ENCODE measurements around the gene TRUB1.

Gene TRUB1

GRCh38 chr10:114902151-114902550 is 35.8 kb upstream of the TRUB1 start:
- no peak overlapping the region for H3K4me3 ChIP-seq (ENCODE audit: control insufficient read depth, low read depth, low read length)
- no peak for TF ChIP-seq CTCF (conservative IDR thresholded peaks at IDR 0.05; ENCODE audit: control insufficient read depth, insufficient read depth, low read depth, low read length)
- DNase-seq (ENCODE audit: low read depth) = no peak

GRCh38 chr10:114905450-114905849 is 32.5 kb upstream of the TRUB1 start:
- no peak overlapping the region for H3K4me3 ChIP-seq (ENCODE audit: control insufficient read depth, low read depth, low read length)
- TF ChIP-seq CTCF (conservative IDR thresholded peaks at IDR 0.05; ENCODE audit: control insufficient read depth, insufficient read depth, low read depth, low read length) = no peak
- DNase-seq (ENCODE audit: low read depth) = peak; percentile 62

GRCh38 chr10:114906981-114907380 is 31.0 kb upstream of the TRUB1 start:
- DNase-seq (ENCODE audit: low read depth) = no peak
- TF ChIP-seq CTCF (conservative IDR thresholded peaks at IDR 0.05; ENCODE audit: control insufficient read depth, insufficient read depth, low read depth, low read length) = no peak
- no peak overlapping the region for H3K4me3 ChIP-seq (ENCODE audit: control insufficient read depth, low read depth, low read length)

GRCh38 chr10:114908896-114909295 is 29.1 kb upstream of the TRUB1 start:
- no peak overlapping the region for H3K4me3 ChIP-seq (ENCODE audit: control insufficient read depth, low read depth, low read length)
- no peak for TF ChIP-seq CTCF (conservative IDR thresholded peaks at IDR 0.05; ENCODE audit: control insufficient read depth, insufficient read depth, low read depth, low read length)

GRCh38 chr10:114911052-114911711 is 26.8 kb upstream of the TRUB1 start:
- DNase-seq (ENCODE audit: low read depth) = no peak
- no peak for TF ChIP-seq CTCF (conservative IDR thresholded peaks at IDR 0.05; ENCODE audit: control insufficient read depth, insufficient read depth, low read depth, low read length)
- no peak overlapping the region for H3K4me3 ChIP-seq (ENCODE audit: control insufficient read depth, low read depth, low read length)

More at GRCh38 chr10:114908896-114909295, 29.1 kb upstream of the TRUB1 start:
- no peak for DNase-seq (ENCODE audit: low read depth)

GRCh38 chr10:114911801-114912469 is 26.1 kb upstream of the TRUB1 start:
- no peak overlapping the region for H3K4me3 ChIP-seq (ENCODE audit: control insufficient read depth, low read depth, low read length)
- DNase-seq (ENCODE audit: low read depth) = no peak
- TF ChIP-seq CTCF (conservative IDR thresholded peaks at IDR 0.05; ENCODE audit: control insufficient read depth, insufficient read depth, low read depth, low read length) = no peak

Measured in fibroblast of mammary gland (primary cell).